ENCODE measurements around the gene ISG20.

ISG20 gene

GRCh38 chr15:88638626-88639372, at the start of gene ISG20:
TSS of gene ISG20 (plus strand) at chr15:88639016. CDS start at chr15:88639367, 351 bp downstream.
- DNase-seq, result peak; percentile 93

- no peak for DNase-seq
Measured at GRCh38 chr15:88590759-88591158, 48.1 kb upstream of the ISG20 start.

GRCh38 chr15:88591384-88591783, 47.4 kb upstream of the ISG20 start:
- DNase-seq, result no peak

- DNase-seq, result no peak
Measured at GRCh38 chr15:88603885-88604284, 34.9 kb upstream of the ISG20 start.

DNA sequence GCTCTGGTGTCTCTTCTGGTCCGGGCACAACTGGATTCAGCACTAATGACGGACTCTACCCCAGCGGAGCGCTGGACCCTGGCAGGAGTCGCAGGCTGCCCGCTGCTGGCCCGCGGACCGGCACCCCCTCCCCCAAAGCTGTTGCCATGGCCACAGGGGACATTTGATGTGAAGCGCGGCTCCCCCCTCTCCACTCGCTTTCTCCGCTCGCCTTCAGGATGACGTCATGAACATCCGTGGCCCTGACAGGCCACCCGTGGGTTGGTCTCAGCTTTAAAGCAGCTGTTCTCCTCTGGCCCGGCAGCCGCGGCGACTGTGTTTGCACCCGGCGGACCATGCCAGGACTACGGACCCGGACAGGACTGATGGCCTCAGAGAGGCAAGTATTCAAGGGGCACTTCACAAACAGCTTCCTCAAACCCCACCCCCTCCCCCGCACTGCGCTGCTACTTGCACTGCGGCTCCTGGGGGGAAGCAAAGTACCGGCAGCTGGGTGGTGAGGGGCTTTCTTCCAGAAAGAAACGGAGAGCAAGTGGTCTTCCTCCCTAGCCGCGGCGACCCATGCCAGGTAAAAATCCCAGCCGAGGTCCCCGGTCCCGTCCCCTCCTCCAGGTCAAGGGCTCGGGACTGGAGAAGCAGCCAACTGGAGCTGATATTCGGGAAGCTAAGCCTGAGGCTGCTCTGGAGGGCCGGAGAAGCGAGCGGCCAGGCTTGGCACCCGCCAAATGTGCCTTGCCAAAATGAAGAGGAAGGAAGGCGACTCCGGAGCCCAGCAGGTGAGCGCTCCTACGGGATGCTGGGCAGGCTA, 34.2 kb upstream of the ISG20 start:
- DNase-seq, result no peak

DNA sequence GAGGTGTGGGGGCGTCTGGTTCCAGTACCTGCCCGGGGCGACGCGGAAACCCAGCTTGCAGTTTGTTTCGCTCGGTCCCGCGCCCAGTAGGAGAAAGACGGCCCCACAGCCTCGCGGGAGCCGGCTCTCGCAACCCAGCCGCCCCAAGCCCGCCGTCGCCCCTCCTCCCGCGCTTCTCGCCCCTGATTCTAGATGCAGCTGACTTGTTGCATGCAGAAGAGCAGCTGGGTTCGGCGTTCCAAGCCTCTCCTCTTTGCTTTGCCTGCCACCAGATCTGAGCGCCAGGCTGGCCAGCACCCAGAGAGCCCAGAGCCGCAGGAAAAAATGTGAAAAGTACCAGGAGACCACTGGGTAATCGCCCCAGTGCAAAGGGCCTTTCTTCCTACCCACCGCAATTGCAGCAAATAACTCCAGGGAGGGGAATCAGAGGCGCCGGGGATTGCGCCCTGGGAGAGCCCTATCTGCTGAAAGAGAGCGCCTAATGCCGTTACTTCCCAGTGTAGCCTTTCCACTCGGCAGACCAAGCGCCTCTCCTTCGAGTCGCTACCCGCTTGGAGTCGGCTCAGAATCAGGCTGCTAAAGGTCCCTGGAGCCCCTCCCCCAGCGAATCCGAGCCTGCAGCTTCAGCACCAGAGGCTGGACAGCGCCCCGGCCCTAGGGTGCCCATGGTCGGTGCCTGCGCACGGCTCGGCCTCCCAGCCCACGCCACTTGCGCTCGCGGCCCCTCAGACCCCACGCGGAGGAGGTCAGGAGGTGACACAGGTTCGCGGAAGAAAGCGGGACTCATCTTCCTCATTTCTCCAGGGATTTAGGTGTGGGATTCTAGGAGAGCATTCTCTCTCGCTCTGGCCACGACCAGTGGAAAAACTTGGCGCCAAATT, 33.4 kb upstream of the ISG20 start:
- peak; percentile 51 for DNase-seq

- DNase-seq, result no peak
Measured at GRCh38 chr15:88606070-88606794, 32.6 kb upstream of the ISG20 start.

DNA sequence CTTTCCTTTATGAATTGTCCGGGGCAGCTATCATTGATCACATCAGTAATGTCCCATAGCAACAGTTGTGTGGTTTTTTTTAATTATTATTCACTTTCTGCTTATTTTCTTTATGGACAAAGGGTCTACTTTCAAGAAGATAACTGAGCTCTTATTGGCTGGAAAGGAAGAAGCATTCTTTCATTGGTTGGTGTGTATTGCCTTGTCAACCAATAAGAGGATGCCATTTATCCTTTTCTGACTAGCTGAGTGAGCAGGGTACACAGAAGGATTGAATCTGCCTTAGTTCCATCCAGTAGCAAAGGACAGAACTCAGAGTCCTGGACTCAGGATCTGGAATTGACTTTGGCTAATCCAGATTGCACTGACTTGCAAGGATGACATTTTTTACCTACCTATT, 30.9 kb upstream of the ISG20 start:
- no peak for DNase-seq

DNA sequence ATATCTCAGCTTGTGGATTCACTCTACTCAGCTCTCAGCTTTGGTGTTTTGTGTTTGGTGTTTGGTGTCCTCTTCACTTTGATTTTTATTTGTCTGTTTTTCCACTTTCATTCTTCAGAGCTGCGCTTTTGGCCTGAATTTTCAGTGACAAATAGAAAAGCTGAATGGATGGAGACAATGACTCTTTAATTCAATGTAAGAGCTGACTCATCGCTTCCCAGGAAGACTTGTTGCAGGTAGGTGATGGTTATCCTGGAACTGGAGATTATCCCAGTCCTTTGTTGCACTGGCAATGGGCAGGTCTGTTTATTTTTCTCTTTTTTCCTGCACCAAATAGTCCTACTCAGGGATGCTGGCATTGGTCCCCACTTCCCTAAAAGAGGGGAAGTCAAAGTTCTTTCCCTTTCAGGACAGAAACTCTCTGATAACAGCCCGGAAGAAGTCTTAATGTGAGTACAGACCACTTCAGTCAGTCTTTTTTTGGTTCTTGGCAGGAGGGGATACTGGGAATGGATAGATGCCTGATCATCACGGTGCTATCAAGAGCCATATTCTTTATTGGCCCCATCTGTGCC, 30.1 kb upstream of the ISG20 start:
- no peak for DNase-seq

- DNase-seq, result no peak
Measured at GRCh38 chr15:88609344-88610090, 29.3 kb upstream of the ISG20 start.

DNA sequence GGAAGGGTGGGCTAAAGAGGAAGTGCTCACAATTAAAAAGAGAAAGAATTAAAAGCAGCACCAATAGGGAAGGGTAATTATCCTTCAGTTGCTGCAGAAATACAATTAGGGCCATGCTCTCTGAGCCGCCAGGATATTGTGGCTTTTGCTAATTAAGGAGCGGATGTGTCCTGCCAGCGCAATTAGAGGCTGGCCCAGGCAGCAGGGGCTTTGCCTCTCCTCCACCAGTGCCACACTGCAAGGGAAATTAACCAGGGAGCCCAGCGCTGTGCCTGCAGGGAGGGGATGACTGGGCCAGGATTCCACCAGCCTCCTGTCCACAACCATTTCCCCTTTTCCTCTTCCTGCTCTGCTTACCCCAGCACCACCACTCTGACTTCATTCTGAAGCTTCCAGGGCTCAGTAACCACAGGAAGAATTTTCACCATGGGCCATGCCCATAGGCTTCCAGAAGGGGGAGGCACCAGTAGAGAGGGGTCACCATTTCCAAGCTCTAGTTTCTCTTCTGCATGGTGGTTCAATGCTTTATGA, 28.1 kb upstream of the ISG20 start:
- peak; percentile 39 for DNase-seq

DNA sequence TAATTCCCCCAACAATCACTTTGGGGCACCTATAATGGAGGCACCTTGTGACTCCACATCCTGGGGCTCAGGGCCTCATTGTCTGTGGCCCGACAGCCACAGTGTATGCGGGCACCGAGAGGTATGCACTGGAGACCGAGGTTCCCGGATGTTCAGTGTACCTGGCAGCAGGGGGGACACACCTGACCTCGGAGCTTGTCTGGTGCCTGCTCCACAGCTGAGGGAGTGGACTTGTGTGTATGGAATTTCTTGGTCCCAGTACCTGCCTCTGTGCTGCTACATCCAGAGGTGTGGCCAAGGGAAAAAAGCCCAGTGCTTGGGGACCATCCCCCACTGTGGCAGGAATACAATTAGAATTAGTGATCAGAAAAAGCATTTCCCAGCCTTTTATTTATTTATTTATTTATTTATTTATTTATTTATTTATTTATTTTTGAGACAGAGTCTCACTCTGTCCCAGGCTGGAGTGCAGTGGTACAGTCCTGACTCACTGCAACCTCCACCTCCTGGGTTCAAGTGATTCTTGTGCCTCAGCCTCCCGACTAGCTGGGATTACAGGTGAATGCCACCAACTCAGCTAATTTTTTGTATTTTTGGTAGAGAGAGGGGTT, 26.5 kb upstream of the ISG20 start:
- DNase-seq, result no peak

- peak; percentile 68 for DNase-seq
Measured at GRCh38 chr15:88613074-88613944, 25.5 kb upstream of the ISG20 start.

- DNase-seq, result no peak
Measured at GRCh38 chr15:88615303-88616107, 23.3 kb upstream of the ISG20 start.

GRCh38 chr15:88616240-88616639, 22.6 kb upstream of the ISG20 start:
- no peak for DNase-seq

DNA sequence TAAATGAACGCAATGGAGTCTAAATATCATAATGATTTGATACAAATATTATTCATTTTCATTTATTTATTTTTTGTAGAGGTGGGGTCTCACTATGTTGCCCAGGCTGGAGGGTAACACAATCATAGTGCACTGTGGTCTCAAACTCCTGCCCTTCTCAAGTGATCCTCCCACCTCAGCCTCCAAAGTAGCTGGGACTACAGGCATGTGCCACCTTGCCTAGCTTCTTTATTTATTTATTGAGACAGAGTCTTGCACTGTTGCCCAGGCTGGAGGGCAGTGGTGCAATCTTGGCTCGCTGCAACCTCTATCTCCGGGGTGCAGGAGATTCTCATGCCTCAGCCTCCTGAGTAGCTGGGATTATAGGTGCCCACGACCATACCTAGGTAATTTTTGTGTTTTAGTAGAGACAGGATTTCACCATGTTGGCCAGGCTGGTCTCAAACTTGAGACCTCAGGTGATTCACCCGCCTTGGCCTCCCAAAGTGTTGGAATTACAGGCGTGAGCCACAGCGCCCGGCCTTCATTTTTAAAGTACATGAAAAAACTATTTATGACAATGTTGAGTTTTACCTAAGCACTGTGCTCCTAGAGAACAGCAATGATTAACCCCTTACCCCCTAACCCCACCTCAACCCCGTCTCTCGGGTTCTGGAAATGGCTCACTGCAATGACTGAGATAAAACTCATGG, 21.6 kb upstream of the ISG20 start:
- DNase-seq, result no peak

DNA sequence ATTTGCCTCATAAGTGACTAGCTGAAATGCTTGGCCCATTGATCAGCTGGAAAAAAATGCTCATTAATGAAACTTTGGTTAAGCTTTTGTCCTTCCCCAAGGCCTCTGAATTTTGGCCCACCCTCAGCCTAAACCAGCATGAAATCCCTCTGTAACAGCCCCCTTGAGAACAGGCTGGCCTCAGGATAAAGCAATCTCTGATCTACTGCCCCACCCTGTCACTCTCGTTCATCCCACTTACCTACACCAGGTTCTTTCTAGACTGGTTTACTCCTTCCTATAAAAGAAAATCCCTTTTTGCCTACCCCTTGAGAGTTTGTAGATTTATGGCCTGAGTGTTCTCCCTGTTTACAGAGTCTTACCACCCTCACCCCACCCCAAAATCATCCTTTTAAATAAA, 21.0 kb upstream of the ISG20 start:
- DNase-seq, result no peak

- DNase-seq, result no peak
Measured at GRCh38 chr15:88618686-88619085, 20.1 kb upstream of the ISG20 start.
